Large intestine (tissue), 3 donors: ENCODE measurements around the gene PAXX. TPM values are rescaled to one million over a fixed set of nuclear protein-coding genes. Genes with fewer than 3 reads are reported as not detected.

Experiments
- DNase-seq, 2 donors: peaks; one replicate each; pipeline versions ENCODE4 v3.0.0 to v3.0.0-alpha.2; 2013
- H3K27ac ChIP-seq: one replicate; pipeline ENCODE4 v1.5.1; 2013; ENCODE audit warnings: low read length
- H3K27me3 ChIP-seq: 2 replicates; pipeline ENCODE4 v1.6.1; 2013; ENCODE audit warnings: low read length; ENCODE audit not compliant: control insufficient read depth, insufficient read depth
- H3K36me3 ChIP-seq: 2 replicates; pipeline ENCODE4 v1.6.1; 2013; ENCODE audit warnings: low read length; ENCODE audit not compliant: control insufficient read depth, insufficient read depth
- H3K4me1 ChIP-seq: one replicate; pipeline ENCODE4 v1.6.1; 2013; ENCODE audit warnings: low read length; ENCODE audit not compliant: control insufficient read depth, insufficient read depth
- H3K4me3 ChIP-seq: one replicate; pipeline ENCODE4 v1.5.1; 2013; ENCODE audit warnings: low read length
- H3K9me3 ChIP-seq: one replicate; pipeline ENCODE4 v1.6.1; 2013; ENCODE audit warnings: mild to moderate bottlenecking, low read depth, low read length, moderate library complexity; ENCODE audit not compliant: control insufficient read depth
- WGBS: methylation state at CpG from one replicate; pipeline ENCODE4 v1.1.5; 2013; ENCODE audit warnings: low lambda C conversion rate; ENCODE audit not compliant: insufficient coverage; 5-methylcytosine and 5-hydroxymethylcytosine counted together
- polyA plus RNA-seq: library from polyadenylated mRNA; unstranded; fragments of 120-200 nt; gene quantifications from one replicate; pipeline ENCODE4 v1.2.1, GENCODE V29; 2013

Gene PAXX
- polyA plus RNA-seq, 1 donor = 38.9 TPM

GRCh38 chr9:137034709-137035506 lies 42.7 kb downstream of the PAXX start:
- Histone ChIP-seq H3K4me3 (no peak overlapping the region), H3K27ac (no peak overlapping the region), H3K4me1 (peaks cover 26% of the 10 kb centered on the region)

GRCh38 chr9:137035507-137035834 lies 43.2 kb downstream of the PAXX start:
- no CpG with 5 or more reads among the region's 9 CpGs for WGBS
- Histone ChIP-seq H3K27ac (no peak overlapping the region), H3K4me3 (no peak overlapping the region), H3K36me3 (no peaks in the 10 kb centered on the region), H3K4me1 (peaks cover 26% of the 10 kb centered on the region), H3K27me3 (no peaks in the 10 kb centered on the region), H3K9me3 (peaks cover 2% of the 10 kb centered on the region)
- DNase-seq = no peak

More at GRCh38 chr9:137034709-137035506, 42.7 kb downstream of the PAXX start:
- WGBS = 20% methylated on average over 1 of the region's 24 CpGs
- Histone ChIP-seq H3K9me3 (no peaks in the 10 kb centered on the region), H3K36me3 (no peaks in the 10 kb centered on the region), H3K27me3 (no peaks in the 10 kb centered on the region)
- peak; percentile 75 to 86 for DNase-seq

GRCh38 chr9:137035937-137036336 lies 43.7 kb downstream of the PAXX start:
- WGBS = no CpG with 5 or more reads among the region's 8 CpGs
- Histone ChIP-seq H3K4me1 (peaks cover 25% of the 10 kb centered on the region), H3K27ac (no peak overlapping the region), H3K9me3 (peaks cover 4% of the 10 kb centered on the region), H3K36me3 (no peaks in the 10 kb centered on the region), H3K27me3 (no peaks in the 10 kb centered on the region), H3K4me3 (no peak overlapping the region)
- no peak for DNase-seq

GRCh38 chr9:137037035-137037434 lies 44.8 kb downstream of the PAXX start:
- no CpG with 5 or more reads among the region's 13 CpGs for WGBS
- Histone ChIP-seq H3K9me3 (peaks cover 4% of the 10 kb centered on the region), H3K36me3 (no peaks in the 10 kb centered on the region), H3K4me3 (no peak overlapping the region), H3K27ac (no peak overlapping the region), H3K4me1 (peaks cover 14% of the 10 kb centered on the region), H3K27me3 (no peaks in the 10 kb centered on the region)
- no peak for DNase-seq

GRCh38 chr9:137037483-137037882 lies 45.3 kb downstream of the PAXX start:
- WGBS = 87% methylated on average over 3 of the region's 10 CpGs
- Histone ChIP-seq H3K4me3 (no peak overlapping the region), H3K9me3 (peaks cover 4% of the 10 kb centered on the region), H3K36me3 (no peaks in the 10 kb centered on the region), H3K27ac (no peak overlapping the region), H3K27me3 (no peaks in the 10 kb centered on the region), H3K4me1 (peaks cover 10% of the 10 kb centered on the region)
- no peak for DNase-seq

GRCh38 chr9:137038916-137039315 lies 46.7 kb downstream of the PAXX start:
- H3K9me3 ChIP-seq = peaks cover 4% of the 10 kb centered on the region
- no peak overlapping the region for H3K27ac ChIP-seq
- H3K27me3 ChIP-seq = peaks cover 8% of the 10 kb centered on the region
- H3K4me1 ChIP-seq = peaks cover 14% of the 10 kb centered on the region
- WGBS = no CpG with 5 or more reads among the region's 9 CpGs
- no peak for DNase-seq
- no peak overlapping the region for H3K4me3 ChIP-seq
- no peaks in the 10 kb centered on the region for H3K36me3 ChIP-seq

- Histone ChIP-seq H3K9me3 (peaks cover 4% of the 10 kb centered on the region), H3K27me3 (peaks cover 17% of the 10 kb centered on the region), H3K4me3 (no peak overlapping the region), H3K4me1 (peaks cover 18% of the 10 kb centered on the region), H3K36me3 (no peaks in the 10 kb centered on the region), H3K27ac (no peak overlapping the region)
- no CpG with 5 or more reads among the region's 32 CpGs for WGBS
- DNase-seq = no peak
Observed at GRCh38 chr9:137039611-137040366, 47.6 kb downstream of the PAXX start.

- WGBS = no CpG with 5 or more reads among the region's 23 CpGs
- H3K9me3 ChIP-seq = peaks cover 4% of the 10 kb centered on the region
- DNase-seq = no peak
- no peak overlapping the region for H3K4me3 ChIP-seq
- peaks cover 19% of the 10 kb centered on the region for H3K4me1 ChIP-seq
- no peaks in the 10 kb centered on the region for H3K36me3 ChIP-seq
- no peak overlapping the region for H3K27ac ChIP-seq
- peaks cover 25% of the 10 kb centered on the region for H3K27me3 ChIP-seq
Observed at GRCh38 chr9:137040568-137040967, 48.3 kb downstream of the PAXX start.

GRCh38 chr9:137041124-137041523 lies 48.9 kb downstream of the PAXX start:
- no CpG with 5 or more reads among the region's 16 CpGs for WGBS
- H3K4me1 ChIP-seq = peaks cover 19% of the 10 kb centered on the region
- no peak overlapping the region for H3K4me3 ChIP-seq
- peaks cover 28% of the 10 kb centered on the region for H3K27me3 ChIP-seq
- H3K36me3 ChIP-seq = no peaks in the 10 kb centered on the region
- no peak overlapping the region for H3K27ac ChIP-seq
- no peak for DNase-seq
- peaks cover 5% of the 10 kb centered on the region for H3K9me3 ChIP-seq

GRCh38 chr9:137042751-137043727 lies 50.8 kb downstream of the PAXX start:
- DNase-seq = no peak
- no CpG with 5 or more reads among the region's 36 CpGs for WGBS
- peaks cover 45% of the 10 kb centered on the region for H3K27me3 ChIP-seq

More at GRCh38 chr9:137042751-137043727, 50.8 kb downstream of the PAXX start:
- Histone ChIP-seq H3K9me3 (peaks cover 9% of the 10 kb centered on the region), H3K4me1 (peaks cover 23% of the 10 kb centered on the region), H3K4me3 (no peak overlapping the region), H3K27ac (no peak overlapping the region), H3K36me3 (no peaks in the 10 kb centered on the region)
